ENCODE measurements around the gene DNASE2B.

- TF ChIP-seq, protein P1, sequence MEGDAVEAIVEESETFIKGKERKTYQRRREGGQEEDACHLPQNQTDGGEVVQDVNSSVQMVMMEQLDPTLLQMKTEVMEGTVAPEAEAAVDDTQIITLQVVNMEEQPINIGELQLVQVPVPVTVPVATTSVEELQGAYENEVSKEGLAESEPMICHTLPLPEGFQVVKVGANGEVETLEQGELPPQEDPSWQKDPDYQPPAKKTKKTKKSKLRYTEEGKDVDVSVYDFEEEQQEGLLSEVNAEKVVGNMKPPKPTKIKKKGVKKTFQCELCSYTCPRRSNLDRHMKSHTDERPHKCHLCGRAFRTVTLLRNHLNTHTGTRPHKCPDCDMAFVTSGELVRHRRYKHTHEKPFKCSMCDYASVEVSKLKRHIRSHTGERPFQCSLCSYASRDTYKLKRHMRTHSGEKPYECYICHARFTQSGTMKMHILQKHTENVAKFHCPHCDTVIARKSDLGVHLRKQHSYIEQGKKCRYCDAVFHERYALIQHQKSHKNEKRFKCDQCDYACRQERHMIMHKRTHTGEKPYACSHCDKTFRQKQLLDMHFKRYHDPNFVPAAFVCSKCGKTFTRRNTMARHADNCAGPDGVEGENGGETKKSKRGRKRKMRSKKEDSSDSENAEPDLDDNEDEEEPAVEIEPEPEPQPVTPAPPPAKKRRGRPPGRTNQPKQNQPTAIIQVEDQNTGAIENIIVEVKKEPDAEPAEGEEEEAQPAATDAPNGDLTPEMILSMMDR (IDR thresholded peaks at IDR 0.05; ENCODE audit: low read depth, low read length) = no peak
- TF ChIP-seq, protein P2, sequence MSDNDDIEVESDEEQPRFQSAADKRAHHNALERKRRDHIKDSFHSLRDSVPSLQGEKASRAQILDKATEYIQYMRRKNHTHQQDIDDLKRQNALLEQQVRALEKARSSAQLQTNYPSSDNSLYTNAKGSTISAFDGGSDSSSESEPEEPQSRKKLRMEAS (IDR thresholded peaks at IDR 0.05; ENCODE audit: low read depth, low read length) = no peak
- TF ChIP-seq POLR2A (IDR thresholded peaks at IDR 0.05; ENCODE audit: extremely low read depth, insufficient read length) (no peak), MYC (IDR thresholded peaks at IDR 0.05; ENCODE audit: low read depth, low read length) (no peak)
Measured at GRCh38 chr1:84350550-84350949, 47.7 kb upstream of the DNASE2B start.
